ENCODE measurements around the gene TMEM131L.
"Not testable (repeated sequence)": the region's sequence is repeated elsewhere in the genome, so short reads cannot be mapped to it uniquely, and the experiment has no call there.

TMEM131L gene

DNA sequence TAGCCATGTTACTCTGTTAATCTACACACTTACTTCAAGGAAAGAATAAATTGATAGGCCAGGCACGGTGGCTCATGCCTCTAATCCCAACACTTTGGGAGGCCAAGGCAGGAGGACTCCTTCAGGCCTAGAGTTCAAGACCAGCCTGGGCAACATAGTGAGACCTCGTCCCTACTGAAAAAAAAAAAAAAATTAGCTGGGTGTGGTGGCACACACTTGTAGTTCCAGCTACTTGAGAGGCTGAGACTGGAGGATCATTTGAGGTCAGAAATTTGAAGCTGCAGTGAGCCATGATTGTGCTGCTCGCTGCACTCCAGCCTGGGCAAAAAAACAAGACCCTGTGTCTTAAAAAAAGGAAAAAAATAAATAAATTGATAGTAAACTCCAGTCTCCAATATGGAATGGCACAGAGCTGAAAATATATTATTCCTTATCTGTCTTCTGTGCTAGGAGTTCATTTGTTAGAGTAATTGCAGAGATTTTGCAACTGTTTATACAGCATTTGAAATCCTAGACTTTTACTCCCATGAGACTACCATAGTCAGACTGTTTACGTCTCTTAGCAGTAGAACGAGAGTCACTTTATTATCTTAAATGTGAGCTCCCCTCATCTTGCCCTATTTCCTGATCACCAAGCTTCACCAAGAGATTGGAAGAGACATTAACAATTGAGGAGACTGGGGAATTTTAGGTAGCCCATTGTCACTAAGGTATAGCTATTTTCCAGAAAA is 18.8 kb upstream of the TMEM131L start:
- no peak for DNase-seq

- DNase-seq: no peak
Measured at GRCh38 chr4:153448003-153448731, 18.0 kb upstream of the TMEM131L start.

GRCh38 chr4:153449338-153449737 is 16.8 kb upstream of the TMEM131L start:
- no peak for DNase-seq

DNA sequence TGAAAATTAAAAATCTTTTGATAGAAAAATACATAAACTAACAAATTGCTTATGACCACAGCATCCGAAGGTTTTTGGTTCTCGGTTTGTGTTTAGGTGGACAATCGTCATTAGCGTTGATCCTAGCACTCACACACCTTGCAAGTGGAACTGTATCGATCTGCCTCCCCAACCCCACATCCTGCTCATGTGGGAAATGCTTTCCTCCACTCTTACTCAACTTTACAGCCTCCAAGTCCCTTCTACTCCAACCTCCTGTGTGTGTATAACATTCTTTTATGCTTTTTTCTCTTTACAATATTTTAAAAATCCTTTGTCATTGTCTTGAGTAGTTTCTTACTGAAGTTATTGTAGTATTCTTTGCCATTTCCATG is 15.6 kb upstream of the TMEM131L start:
- peak in 1 of 5 experiments; percentile 71 for DNase-seq

DNA sequence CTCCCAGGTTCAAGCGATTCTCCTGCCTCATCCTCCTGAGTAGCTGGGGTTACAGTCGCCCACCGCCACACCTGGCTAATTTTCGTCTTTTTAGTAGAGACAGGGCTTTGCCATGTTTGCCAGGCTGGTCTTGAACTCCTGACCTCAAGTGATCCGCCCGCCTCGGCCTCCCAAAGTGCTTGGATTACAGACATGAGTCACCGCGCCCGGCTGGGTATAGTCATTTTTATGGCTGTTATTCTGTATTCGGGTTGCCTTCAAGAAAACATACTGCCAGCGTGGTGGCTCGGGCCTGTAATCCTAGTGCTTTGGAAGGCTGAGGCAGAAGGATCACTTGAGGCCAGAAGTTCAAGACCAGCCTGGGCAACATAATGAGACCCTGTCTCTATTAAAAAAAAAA is 15.0 kb upstream of the TMEM131L start:
- not testable (repeated sequence) for DNase-seq

- DNase-seq: no peak
Measured at GRCh38 chr4:153451911-153452657, 14.1 kb upstream of the TMEM131L start.

- no peak for DNase-seq
Measured at GRCh38 chr4:153452658-153453378, 13.3 kb upstream of the TMEM131L start.

- no peak for DNase-seq
Measured at GRCh38 chr4:153453402-153453801, 12.8 kb upstream of the TMEM131L start.

DNA sequence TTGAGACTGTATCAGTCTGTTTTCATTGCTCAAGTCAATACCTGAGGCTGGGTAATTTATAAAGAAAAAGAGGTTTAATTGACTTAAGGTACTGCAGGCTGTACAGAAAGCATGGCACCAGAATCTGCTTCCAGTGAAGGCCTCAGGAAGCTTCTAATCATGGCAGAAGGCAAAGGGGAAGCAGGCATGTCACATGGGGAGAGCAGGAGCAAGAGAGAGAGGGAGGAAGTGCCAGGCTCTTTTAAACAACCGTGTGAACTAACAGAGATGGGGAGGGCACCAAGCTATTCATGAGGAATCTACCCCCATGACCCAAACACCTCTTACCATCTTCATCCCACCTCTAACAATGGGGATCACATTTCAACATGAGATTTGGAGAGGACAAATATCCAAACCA is 7.2 kb upstream of the TMEM131L start:
- DNase-seq: no peak

- DNase-seq: not testable (repeated sequence)
Measured at GRCh38 chr4:153461549-153461948, 4.6 kb upstream of the TMEM131L start.

DNA sequence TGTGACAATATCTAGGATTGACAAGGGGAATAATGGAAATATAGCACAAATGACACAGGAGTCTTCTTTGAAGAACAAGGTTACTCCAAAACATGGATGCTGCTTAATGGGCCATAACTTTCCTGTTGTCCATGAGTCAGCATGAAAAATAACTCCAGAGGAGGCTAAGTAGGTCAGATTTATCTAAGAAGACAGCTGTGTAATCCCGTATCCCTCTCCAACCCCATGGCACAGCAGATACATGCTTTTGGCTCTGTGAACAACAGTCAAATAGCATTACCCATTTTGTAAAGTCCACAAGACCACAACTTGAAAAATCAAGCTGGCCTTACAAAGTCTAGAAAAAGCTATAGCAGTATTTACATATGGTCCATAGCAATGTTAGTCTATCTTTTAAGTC is 2.1 kb upstream of the TMEM131L start:
- DNase-seq: no peak

DNA sequence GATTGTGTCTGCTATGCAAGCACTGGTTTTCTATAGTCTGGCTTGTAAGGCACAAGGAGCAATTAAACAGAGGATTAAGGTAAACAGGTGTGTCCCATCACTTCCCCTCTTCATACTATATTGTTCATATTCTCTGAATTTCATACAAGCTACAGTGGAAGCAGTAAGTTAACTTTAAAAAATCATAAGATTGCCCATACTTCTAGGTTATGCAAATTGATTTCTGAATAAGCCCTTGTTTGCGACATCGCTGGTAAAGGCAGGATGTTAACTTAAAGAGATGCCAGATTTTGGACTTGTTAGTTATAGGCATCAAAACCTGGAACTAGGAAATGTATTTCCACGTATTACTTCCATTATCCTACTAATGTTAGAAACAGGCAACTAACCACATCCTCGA is 1.0 kb upstream of the TMEM131L start:
- no peak for DNase-seq

GRCh38 chr4:153465615-153466080 is 512 bp upstream of the TMEM131L start:
- DNase-seq: peak in 1 of 5 experiments; percentile 50

GRCh38 chr4:153466949-153467896 is 1.1 kb downstream of the TMEM131L start:
- DNase-seq: peak in 4 of 5 experiments; percentile 19 to 40 (median 32)

DNA sequence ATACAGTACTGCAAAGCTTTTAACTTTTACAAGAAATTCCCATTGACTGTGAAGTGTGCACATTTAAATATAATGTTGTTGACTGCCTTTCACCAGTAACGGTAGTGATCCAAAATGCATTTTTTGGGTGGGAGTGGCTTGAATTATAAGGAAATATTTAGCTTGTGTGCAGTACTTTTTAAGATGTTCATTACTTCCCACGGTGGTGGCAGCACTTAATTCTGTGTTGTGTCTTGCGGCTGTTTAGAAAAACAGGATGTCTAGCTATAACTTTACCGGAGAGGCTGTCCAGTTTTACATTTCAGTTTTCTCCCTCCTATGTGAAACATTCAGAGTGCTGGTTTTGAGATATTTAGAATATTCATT is 1.7 kb downstream of the TMEM131L start:
- peak in 1 of 5 experiments; percentile 72 for DNase-seq

DNA sequence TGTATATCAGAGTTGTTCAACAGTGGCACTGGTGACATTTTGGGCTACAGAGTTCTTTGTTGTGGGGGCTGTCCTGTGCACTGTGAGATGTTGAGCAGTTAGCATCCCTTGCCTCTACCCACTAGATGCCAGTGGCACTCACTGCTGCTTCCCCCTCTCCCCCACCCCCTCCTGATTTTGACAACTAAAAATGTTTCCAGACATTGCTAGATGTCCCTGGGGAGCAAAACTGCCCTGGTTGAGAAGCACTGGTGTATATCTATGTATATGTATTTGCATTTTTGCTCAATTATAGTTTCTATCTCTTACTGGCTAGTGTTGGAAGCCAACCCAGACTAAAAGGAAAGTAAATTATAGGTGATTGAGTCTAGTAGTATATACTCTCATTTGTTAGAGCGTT is 2.4 kb downstream of the TMEM131L start:
- DNase-seq: peak in 1 of 5 experiments; percentile 55

GRCh38 chr4:153469031-153469430 is 2.9 kb downstream of the TMEM131L start:
- no peak for DNase-seq

- not testable (repeated sequence) for DNase-seq
Measured at GRCh38 chr4:153471071-153471697, 5.0 kb downstream of the TMEM131L start.

DNA sequence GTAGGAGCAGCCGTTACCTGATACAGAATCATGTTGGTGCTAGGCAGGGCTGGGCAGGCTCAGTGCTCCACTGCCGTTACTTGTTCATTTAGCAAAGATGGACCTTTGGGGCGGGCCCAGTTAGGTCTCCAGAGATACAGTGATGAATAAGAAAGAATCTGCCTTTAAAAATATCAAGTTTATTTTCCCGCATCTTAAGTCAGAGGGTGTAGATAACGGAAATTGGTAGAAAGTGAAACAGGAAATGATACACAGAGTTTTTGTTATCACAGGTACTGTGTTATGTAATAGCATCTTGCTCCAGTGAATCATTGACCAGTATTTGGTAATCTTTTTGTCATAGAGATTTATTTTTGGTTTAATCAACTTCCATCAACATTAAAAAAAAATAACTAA is 5.5 kb downstream of the TMEM131L start:
- DNase-seq: peak in 3 of 5 experiments; percentile 32 to 64 (median 60)

GRCh38 chr4:153472122-153473037 is 6.2 kb downstream of the TMEM131L start:
- no peak for DNase-seq
